DND-41 (cell line): ENCODE measurements around the gene PLPP3.

Experiments used
- ATAC-seq: fragments of 200-7000 bp; cut with Tn5 transposase; 3 replicates; pipeline ENCODE4 v1.9.1; 2021; ENCODE audit warnings: low read depth; ENCODE audit not compliant: insufficient read depth
- DNase-seq: peaks from one replicate; pipeline ENCODE4 v3.0.0-alpha.2; 2020
- H2AFZ ChIP-seq: 2 replicates; pipeline ENCODE4 v1.6.0; 2012; ENCODE audit warnings: low read depth, low read length
- H3K27ac ChIP-seq: 2 replicates; pipeline ENCODE4 v1.5.1; 2012; ENCODE audit warnings: low read length, inconsistent platforms
- H3K27me3 ChIP-seq: fragments of 200-600 bp; sonication (generic); 2 replicates; pipeline ENCODE4 v1.6.0; 2012; ENCODE audit warnings: low read length, mild to moderate bottlenecking, inconsistent platforms; ENCODE audit not compliant: insufficient read depth, poor library complexity
- H3K36me3 ChIP-seq: 2 replicates; pipeline ENCODE4 v1.5.1; 2012; ENCODE audit warnings: low read length, inconsistent platforms; ENCODE audit not compliant: insufficient read depth
- H3K4me1 ChIP-seq: 2 replicates; pipeline ENCODE4 v1.5.1; 2012; ENCODE audit warnings: mild to moderate bottlenecking, low read length; ENCODE audit not compliant: insufficient read depth
- H3K4me2 ChIP-seq: 2 replicates; pipeline ENCODE4 v1.6.0; 2012; ENCODE audit warnings: mild to moderate bottlenecking, moderate library complexity, low read length, inconsistent platforms; ENCODE audit not compliant: insufficient read depth
- H3K4me3 ChIP-seq, 2 experiments: fragments of 200-600 bp in 1 of 2; shearing (Covaris generic) in 1 of 2; 2 replicates each; pipeline ENCODE4 v1.5.1; 2012 to 2016; ENCODE audit warnings: inconsistent platforms in 2 of 2, low read length in 2 of 2, mild to moderate bottlenecking in 2 of 2, low read depth in 1 of 2, moderate library complexity in 1 of 2
- H3K79me2 ChIP-seq: 2 replicates; pipeline ENCODE4 v1.6.0; 2012; ENCODE audit warnings: low read length, inconsistent platforms; ENCODE audit not compliant: insufficient read depth
- H3K9ac ChIP-seq: 2 replicates; pipeline ENCODE4 v1.6.0; 2012; ENCODE audit warnings: low read depth, mild to moderate bottlenecking, inconsistent platforms, low read length, moderate library complexity
- H3K9me3 ChIP-seq: 2 replicates; pipeline ENCODE4 v1.5.1; 2012; ENCODE audit warnings: low read length, moderate library complexity, mild to moderate bottlenecking, inconsistent platforms; ENCODE audit not compliant: insufficient read depth, severe bottlenecking
- H4K20me1 ChIP-seq: 2 replicates; pipeline ENCODE4 v1.6.0; 2012; ENCODE audit warnings: low read length; ENCODE audit not compliant: insufficient read depth
- CTCF ChIP-seq: IDR thresholded peaks from 2 replicates; pipeline ENCODE4 v1.5.1; 2012; ENCODE audit warnings: borderline replicate concordance, low read length, moderate library complexity, mild to moderate bottlenecking; ENCODE audit not compliant: poor library complexity, severe bottlenecking; ENCODE audit errors: extremely low read depth
- EZH2 ChIP-seq: IDR thresholded peaks from 3 replicates; pipeline ENCODE4 v1.6.1; 2012; ENCODE audit warnings: borderline replicate concordance, low read depth, mild to moderate bottlenecking, moderate library complexity, low read length, inconsistent platforms; ENCODE audit not compliant: severe bottlenecking

PLPP3 gene

GRCh38 chr1:56501888-56502287 is 77.5 kb downstream of the PLPP3 start:
- Histone ChIP-seq H3K27ac (no peak overlapping the region), H3K36me3 (peaks cover under 1% of the 10 kb centered on the region; the same call in 1 of the 2 replicates), H3K4me1 (no peaks in the 10 kb centered on the region), H3K9me3 (no peaks in the 10 kb centered on the region), H2AFZ (no peak overlapping the region), H3K4me3 (no peak overlapping the region), H4K20me1 (no peaks in the 10 kb centered on the region), H3K79me2 (no peaks in the 10 kb centered on the region), H3K4me2 (no peak overlapping the region), H3K9ac (no peak overlapping the region), H3K27me3 (no peaks in the 10 kb centered on the region)
- DNase-seq (no peak), ATAC-seq (no peak)
- TF ChIP-seq EZH2 (no peak), CTCF (no peak)

GRCh38 chr1:56501426-56501825 is 77.9 kb downstream of the PLPP3 start:
- no peaks in the 10 kb centered on the region for H3K79me2 ChIP-seq
- H3K9ac ChIP-seq: no peak overlapping the region
- H3K27me3 ChIP-seq: no peaks in the 10 kb centered on the region
- H4K20me1 ChIP-seq: no peaks in the 10 kb centered on the region
- no peak overlapping the region for H3K27ac ChIP-seq
- no peak overlapping the region for H2AFZ ChIP-seq
- ATAC-seq (no peak), DNase-seq (no peak)
- no peak for TF ChIP-seq EZH2
- no peak for TF ChIP-seq CTCF
- H3K9me3 ChIP-seq: no peaks in the 10 kb centered on the region
- H3K4me1 ChIP-seq: no peaks in the 10 kb centered on the region
- no peak overlapping the region for H3K4me2 ChIP-seq
- H3K36me3 ChIP-seq: no peaks in the 10 kb centered on the region; the same call in 1 of the 2 replicates
- H3K4me3 ChIP-seq: no peak overlapping the region

DNA sequence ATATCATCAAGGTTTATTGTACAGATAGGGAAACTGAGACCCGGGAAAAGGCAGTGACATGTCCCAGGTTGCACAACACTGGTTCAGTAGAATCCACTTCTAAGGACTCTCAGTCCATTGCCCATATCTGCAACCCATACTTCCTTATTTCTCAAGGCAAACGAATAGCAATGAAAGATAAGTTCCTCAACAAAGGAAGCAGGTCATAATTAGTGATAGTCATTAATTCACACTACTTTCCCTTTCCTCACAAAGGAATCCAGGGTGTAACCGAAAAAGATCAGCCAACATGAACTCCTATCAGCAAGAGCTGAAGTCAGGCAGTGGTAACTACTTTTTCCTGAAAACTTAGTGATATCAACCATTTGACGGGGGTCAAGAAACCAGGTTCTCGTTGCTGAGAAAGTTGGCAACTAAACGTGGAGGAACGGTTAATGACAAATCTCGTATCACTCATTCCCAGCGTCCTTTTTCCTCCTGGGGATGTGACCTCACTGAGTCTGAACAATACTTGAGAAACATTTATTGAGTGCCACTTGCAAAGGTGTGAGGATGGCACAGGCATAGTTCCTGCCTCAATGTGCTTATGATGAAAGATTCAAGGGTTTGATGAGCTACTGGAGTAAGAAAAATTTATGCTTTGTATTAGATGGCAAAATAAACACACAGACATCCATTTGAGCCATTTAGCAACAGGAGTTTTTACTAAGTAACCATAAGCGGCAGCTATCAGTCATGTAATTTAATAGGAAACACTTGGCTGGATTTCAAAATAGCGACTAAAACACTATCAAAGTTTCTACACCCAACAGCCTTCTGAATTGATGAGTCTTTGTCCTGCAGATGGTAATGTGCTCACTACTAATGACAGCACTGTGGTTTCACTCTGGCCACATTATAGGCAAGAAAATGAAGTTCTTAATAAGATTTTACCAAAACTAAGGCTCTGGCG is 82.3 kb downstream of the PLPP3 start:
- no peak for ATAC-seq
- Histone ChIP-seq H3K4me3 (no peak overlapping the region), H3K36me3 (peaks cover 6% of the 10 kb centered on the region; the same call in 1 of the 2 replicates)

More for the DNA sequence above, 82.3 kb downstream of the PLPP3 start:
- Histone ChIP-seq H3K9me3 (no peaks in the 10 kb centered on the region), H3K27me3 (no peaks in the 10 kb centered on the region), H2AFZ (no peak overlapping the region), H3K27ac (no peak overlapping the region), H3K4me1 (no peaks in the 10 kb centered on the region), H3K9ac (no peak overlapping the region), H3K4me2 (no peak overlapping the region), H3K79me2 (no peaks in the 10 kb centered on the region), H4K20me1 (no peaks in the 10 kb centered on the region)
- TF ChIP-seq CTCF: no peak
- TF ChIP-seq EZH2: no peak
- no peak for DNase-seq
